Esophagus squamous epithelium (tissue), 4 donors: Measurements from ENCODE around the gene KANK4.

Experiments used
- POLR2A ChIP-seq, 4 donors: fragments of 450-650 bp; IDR thresholded peaks; one replicate each; pipeline ENCODE4 v1.6.1; 2017; ENCODE audit warnings: antibody characterized with exemption in 4 of 4, mild to moderate bottlenecking in 4 of 4, moderate library complexity in 3 of 4
- TF ChIP-seq, protein P1 (sequence below), 6 experiments: fragments of 450-650 bp in 4 of 6; fragments of 200-600 bp in 2 of 6; sonication (generic) in 2 of 6; IDR thresholded peaks; one replicate each; pipeline ENCODE4 v1.5.1; 2016 to 2019; ENCODE audit warnings: antibody characterized with exemption in 6 of 6, mild to moderate bottlenecking in 4 of 6, moderate library complexity in 4 of 6

DNA sequence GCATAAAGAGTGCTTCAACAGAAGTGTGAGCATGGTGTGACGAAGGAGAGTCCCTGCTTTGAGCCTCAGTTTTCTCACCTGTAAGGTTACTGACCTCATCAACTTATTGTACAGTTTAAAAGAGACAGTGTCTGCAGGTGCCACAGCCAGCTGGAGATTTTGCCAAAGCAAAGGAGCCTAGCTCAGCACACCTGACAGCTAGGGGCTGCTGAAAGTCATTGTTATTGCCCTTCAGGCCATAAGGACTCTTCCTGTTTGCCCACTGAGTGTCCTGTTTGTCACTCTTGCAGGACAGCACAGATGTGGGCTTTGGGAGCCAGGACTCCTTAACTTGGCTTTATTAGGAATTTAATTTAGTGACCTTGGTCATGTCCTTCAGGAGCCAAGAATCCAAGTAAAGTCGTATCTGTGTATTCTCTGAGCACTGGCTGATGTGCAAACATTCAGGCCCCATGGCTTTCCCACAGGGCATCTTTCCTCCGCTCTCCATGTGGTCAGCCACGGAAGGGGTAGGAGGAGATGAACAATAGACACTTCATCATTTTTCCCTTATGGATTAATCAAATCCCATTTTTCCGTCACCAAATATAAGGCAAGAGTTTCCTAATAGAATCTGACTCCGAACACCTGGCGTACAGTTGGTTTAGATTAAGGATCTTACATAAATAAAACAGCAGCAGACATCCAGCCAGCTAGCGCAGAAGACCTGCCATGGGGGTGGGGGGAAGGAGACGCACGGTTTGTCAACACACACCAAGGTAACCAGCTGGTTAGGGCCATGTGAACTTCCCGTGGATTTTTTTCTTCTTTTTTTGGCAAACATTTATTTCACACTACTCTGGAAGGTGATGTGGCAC is 43.1 kb upstream of the KANK4 start:
- TF ChIP-seq, protein P1, sequence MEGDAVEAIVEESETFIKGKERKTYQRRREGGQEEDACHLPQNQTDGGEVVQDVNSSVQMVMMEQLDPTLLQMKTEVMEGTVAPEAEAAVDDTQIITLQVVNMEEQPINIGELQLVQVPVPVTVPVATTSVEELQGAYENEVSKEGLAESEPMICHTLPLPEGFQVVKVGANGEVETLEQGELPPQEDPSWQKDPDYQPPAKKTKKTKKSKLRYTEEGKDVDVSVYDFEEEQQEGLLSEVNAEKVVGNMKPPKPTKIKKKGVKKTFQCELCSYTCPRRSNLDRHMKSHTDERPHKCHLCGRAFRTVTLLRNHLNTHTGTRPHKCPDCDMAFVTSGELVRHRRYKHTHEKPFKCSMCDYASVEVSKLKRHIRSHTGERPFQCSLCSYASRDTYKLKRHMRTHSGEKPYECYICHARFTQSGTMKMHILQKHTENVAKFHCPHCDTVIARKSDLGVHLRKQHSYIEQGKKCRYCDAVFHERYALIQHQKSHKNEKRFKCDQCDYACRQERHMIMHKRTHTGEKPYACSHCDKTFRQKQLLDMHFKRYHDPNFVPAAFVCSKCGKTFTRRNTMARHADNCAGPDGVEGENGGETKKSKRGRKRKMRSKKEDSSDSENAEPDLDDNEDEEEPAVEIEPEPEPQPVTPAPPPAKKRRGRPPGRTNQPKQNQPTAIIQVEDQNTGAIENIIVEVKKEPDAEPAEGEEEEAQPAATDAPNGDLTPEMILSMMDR (IDR thresholded peaks at IDR 0.05): no peak
- no peak for TF ChIP-seq POLR2A (IDR thresholded peaks at IDR 0.05)
